Neural progenitor cell (in vitro differentiated cells): ENCODE data around the gene SLC4A1AP. TPM values are rescaled to one million over a fixed set of nuclear protein-coding genes. Genes with fewer than 3 reads are reported as not detected.

Experiments
- DNase-seq: peaks from one replicate; pipeline ENCODE4 v3.0.0-alpha.2; 2016; ENCODE audit warnings: low spot score
- H2AFZ ChIP-seq: fragments of 200-600 bp; sonication (generic); replicated peaks from 2 replicates; pipeline ENCODE4 v1.6.1; 2016; ENCODE audit warnings: antibody characterized with exemption
- H3F3A ChIP-seq: fragments of 200-600 bp; sonication (generic); 2 replicates; pipeline ENCODE4 v1.6.1; 2016; ENCODE audit warnings: antibody characterized with exemption, low read depth
- H3K27ac ChIP-seq: fragments of 200-600 bp; sonication (generic); 2 replicates; pipeline ENCODE4 v1.5.1; 2016; ENCODE audit warnings: mild to moderate bottlenecking
- H3K27me3 ChIP-seq: fragments of 200-600 bp; sonication (generic); 2 replicates; pipeline ENCODE4 v1.6.1; 2016; ENCODE audit warnings: mild to moderate bottlenecking, moderate library complexity
- H3K36me3 ChIP-seq: fragments of 200-600 bp; sonication (generic); 2 replicates; pipeline ENCODE4 v1.5.1; 2016
- H3K4me1 ChIP-seq: fragments of 200-600 bp; sonication (generic); 2 replicates; pipeline ENCODE4 v1.6.1; 2016; ENCODE audit warnings: mixed run types
- H3K4me2 ChIP-seq: fragments of 200-600 bp; sonication (generic); 2 replicates; pipeline ENCODE4 v1.6.1; 2016
- H3K4me3 ChIP-seq: fragments of 200-600 bp; sonication (generic); 2 replicates; pipeline ENCODE4 v1.5.1; 2016
- H3K79me2 ChIP-seq: fragments of 200-600 bp; sonication (generic); 2 replicates; pipeline ENCODE4 v1.6.1; 2016; ENCODE audit warnings: low read depth
- H3K9ac ChIP-seq: fragments of 200-600 bp; sonication (generic); 2 replicates; pipeline ENCODE4 v1.6.1; 2016
- H3K9me3 ChIP-seq: fragments of 200-600 bp; sonication (generic); 2 replicates; pipeline ENCODE4 v1.5.1; 2016; ENCODE audit warnings: low read depth
- H4K20me1 ChIP-seq: fragments of 200-600 bp; sonication (generic); 2 replicates; pipeline ENCODE4 v1.6.1; 2016; ENCODE audit warnings: low read depth
- H3K27ac Mint-ChIP-seq: 3 replicates; pipeline ENCODE4 v1.8.0; 2021; ENCODE audit warnings: mixed read lengths
- H3K27me3 Mint-ChIP-seq: 2 replicates; pipeline ENCODE4 v1.8.0; 2022; ENCODE audit warnings: low read depth, mild to moderate bottlenecking, inconsistent platforms, moderate library complexity, mixed read lengths; ENCODE audit not compliant: insufficient read depth
- H3K36me3 Mint-ChIP-seq: 3 replicates; pipeline ENCODE4 v1.8.0; 2021; ENCODE audit warnings: mixed read lengths
- H3K4me1 Mint-ChIP-seq: 3 replicates; pipeline ENCODE4 v1.8.0; 2021; ENCODE audit warnings: mixed read lengths
- H3K4me3 Mint-ChIP-seq: 3 replicates; pipeline ENCODE4 v1.8.0; 2021; ENCODE audit warnings: mild to moderate bottlenecking, moderate library complexity, mixed read lengths
- H3K9me3 Mint-ChIP-seq: 3 replicates; pipeline ENCODE4 v1.8.0; 2020; ENCODE audit warnings: mixed read lengths
- EZH2 ChIP-seq: fragments of 200-600 bp; sonication (generic); IDR thresholded peaks from 2 replicates; pipeline ENCODE4 v1.6.1; 2017; ENCODE audit warnings: antibody characterized with exemption, mild to moderate bottlenecking, moderate library complexity
- EZH2phosphoT487 ChIP-seq: fragments of 200-600 bp; sonication (generic); IDR thresholded peaks from 2 replicates; pipeline ENCODE4 v1.6.1; 2017; ENCODE audit warnings: antibody characterized with exemption
- total RNA-seq: library from RNA; depleted of rRNA; stranded (reverse); fragments of >200 nt; gene quantifications from 2 replicates; pipeline ENCODE4 v1.2.3, GENCODE V29; 2015; ENCODE audit warnings: low replicate concordance
- TF ChIP-seq, protein P1 (sequence below): fragments of 200-600 bp; sonication (generic); IDR thresholded peaks from 2 replicates; pipeline ENCODE4 v1.5.1; 2017; ENCODE audit warnings: antibody characterized with exemption, mild to moderate bottlenecking

The SLC4A1AP gene
- total RNA-seq, 1 donor from 2014 or later, result 32.2 TPM

DNA sequence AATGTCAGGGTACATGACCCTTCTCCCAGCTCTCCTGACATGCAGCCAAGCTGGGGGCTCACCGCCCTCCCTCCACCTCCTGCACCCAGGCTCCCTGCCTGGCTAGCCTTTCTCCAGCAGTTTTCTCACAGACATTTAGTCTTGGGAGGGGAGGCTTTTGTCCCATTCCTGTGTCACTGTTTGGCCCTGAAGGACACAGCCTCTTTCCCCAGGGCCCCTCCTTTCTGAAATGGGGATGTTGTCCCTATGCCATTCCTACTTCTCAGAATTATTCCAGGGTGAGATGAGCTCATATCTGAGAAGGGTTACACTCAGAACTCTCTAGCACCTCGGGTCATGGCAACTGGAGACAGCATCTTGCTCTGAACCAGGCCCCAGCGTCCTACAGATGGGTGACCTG lies 60.5 kb downstream of the SLC4A1AP start:
- Histone ChIP-seq H3F3A (peaks cover 22% of the 10 kb centered on the region), H3K36me3 (no peaks in the 10 kb centered on the region), H3K4me2 (no peak overlapping the region), H3K27me3 (no peaks in the 10 kb centered on the region), H4K20me1 (no peaks in the 10 kb centered on the region), H3K9ac (no peak overlapping the region), H2AFZ (peak overlapping the region; percentile 94), H3K4me1 (peaks cover 22% of the 10 kb centered on the region), H3K79me2 (no peaks in the 10 kb centered on the region), H3K9me3 (no peaks in the 10 kb centered on the region), H3K27ac (no peak overlapping the region), H3K4me3 (no peak overlapping the region)
- Mint-ChIP-seq H3K27ac (peak overlapping the region; percentile 47), H3K9me3 (no peaks in the 10 kb centered on the region), H3K4me3 (peak overlapping the region; percentile 36), H3K36me3 (no peaks in the 10 kb centered on the region), H3K27me3 (peaks cover 2% of the 10 kb centered on the region), H3K4me1 (peaks cover 28% of the 10 kb centered on the region)
- no peak for DNase-seq
- TF ChIP-seq EZH2, result no peak
- TF ChIP-seq, protein P1, sequence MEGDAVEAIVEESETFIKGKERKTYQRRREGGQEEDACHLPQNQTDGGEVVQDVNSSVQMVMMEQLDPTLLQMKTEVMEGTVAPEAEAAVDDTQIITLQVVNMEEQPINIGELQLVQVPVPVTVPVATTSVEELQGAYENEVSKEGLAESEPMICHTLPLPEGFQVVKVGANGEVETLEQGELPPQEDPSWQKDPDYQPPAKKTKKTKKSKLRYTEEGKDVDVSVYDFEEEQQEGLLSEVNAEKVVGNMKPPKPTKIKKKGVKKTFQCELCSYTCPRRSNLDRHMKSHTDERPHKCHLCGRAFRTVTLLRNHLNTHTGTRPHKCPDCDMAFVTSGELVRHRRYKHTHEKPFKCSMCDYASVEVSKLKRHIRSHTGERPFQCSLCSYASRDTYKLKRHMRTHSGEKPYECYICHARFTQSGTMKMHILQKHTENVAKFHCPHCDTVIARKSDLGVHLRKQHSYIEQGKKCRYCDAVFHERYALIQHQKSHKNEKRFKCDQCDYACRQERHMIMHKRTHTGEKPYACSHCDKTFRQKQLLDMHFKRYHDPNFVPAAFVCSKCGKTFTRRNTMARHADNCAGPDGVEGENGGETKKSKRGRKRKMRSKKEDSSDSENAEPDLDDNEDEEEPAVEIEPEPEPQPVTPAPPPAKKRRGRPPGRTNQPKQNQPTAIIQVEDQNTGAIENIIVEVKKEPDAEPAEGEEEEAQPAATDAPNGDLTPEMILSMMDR, result no peak
- no peak for TF ChIP-seq EZH2phosphoT487

GRCh38 chr2:27724905-27725701 lies 61.4 kb downstream of the SLC4A1AP start:
- no peaks in the 10 kb centered on the region for H3K36me3 ChIP-seq
- peaks cover 22% of the 10 kb centered on the region for H3K4me1 ChIP-seq
- no peak overlapping the region for H3K4me3 ChIP-seq
- H3K27ac ChIP-seq, result no peak overlapping the region
- no peak overlapping the region for H3K9ac ChIP-seq
- H3K9me3 ChIP-seq, result no peaks in the 10 kb centered on the region
- no peaks in the 10 kb centered on the region for H3K9me3 Mint-ChIP-seq
- H2AFZ ChIP-seq, result peak overlapping the region; percentile 94
- H3K79me2 ChIP-seq, result no peaks in the 10 kb centered on the region
- no peaks in the 10 kb centered on the region for H4K20me1 ChIP-seq
- TF ChIP-seq, protein P1, result no peak
- no peak for TF ChIP-seq EZH2phosphoT487
- TF ChIP-seq EZH2, result no peak
- H3K4me3 Mint-ChIP-seq, result no peak overlapping the region
- peak overlapping the region; percentile 25 for H3K27ac Mint-ChIP-seq
- peaks cover 2% of the 10 kb centered on the region for H3K27me3 Mint-ChIP-seq
- peak; percentile 17 for DNase-seq
- H3K36me3 Mint-ChIP-seq, result no peaks in the 10 kb centered on the region
- H3K4me1 Mint-ChIP-seq, result peaks cover 33% of the 10 kb centered on the region
- no peaks in the 10 kb centered on the region for H3K27me3 ChIP-seq
- H3K4me2 ChIP-seq, result peak overlapping the region; percentile 46
- peaks cover 22% of the 10 kb centered on the region for H3F3A ChIP-seq

DNA sequence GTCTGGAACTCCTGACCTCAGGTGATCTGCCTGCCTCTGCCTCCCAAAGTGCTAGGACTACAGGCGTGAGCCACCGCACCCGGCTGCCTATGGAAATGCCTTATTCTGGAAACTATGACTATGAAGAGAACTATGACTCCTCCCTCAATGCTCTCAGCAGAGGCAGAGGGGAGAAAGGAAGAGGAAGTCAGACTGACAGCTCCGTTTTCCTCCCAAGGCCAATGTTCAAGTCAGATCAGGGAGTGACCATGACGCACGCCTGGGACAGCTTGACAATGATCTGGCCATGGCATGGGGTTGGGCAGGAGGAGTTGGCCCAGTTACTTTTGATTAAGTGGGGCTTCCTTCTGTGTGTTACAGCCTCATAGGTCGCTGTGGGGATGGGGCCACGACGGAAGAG lies 63.6 kb downstream of the SLC4A1AP start:
- Histone ChIP-seq H3K36me3 (no peaks in the 10 kb centered on the region), H3K27ac (no peak overlapping the region), H3K4me2 (no peak overlapping the region), H3K79me2 (no peaks in the 10 kb centered on the region), H3K4me3 (no peak overlapping the region), H3K27me3 (no peaks in the 10 kb centered on the region), H3K4me1 (peaks cover 22% of the 10 kb centered on the region), H2AFZ (no peak overlapping the region), H4K20me1 (no peaks in the 10 kb centered on the region), H3F3A (peaks cover 22% of the 10 kb centered on the region), H3K9me3 (no peaks in the 10 kb centered on the region), H3K9ac (no peak overlapping the region)
- Mint-ChIP-seq H3K36me3 (no peaks in the 10 kb centered on the region), H3K9me3 (no peaks in the 10 kb centered on the region), H3K4me1 (peaks cover 35% of the 10 kb centered on the region), H3K27me3 (peaks cover 5% of the 10 kb centered on the region), H3K4me3 (no peak overlapping the region), H3K27ac (no peak overlapping the region)
- TF ChIP-seq, protein P1, result no peak
- TF ChIP-seq EZH2phosphoT487 (no peak), EZH2 (no peak)
- no peak for DNase-seq
